Endothelial cell of umbilical vein (primary cell): ENCODE results near the gene RYR1. TPM values are rescaled to one million over a fixed set of nuclear protein-coding genes. Genes with fewer than 3 reads are reported as not detected.

Source experiments
- BruUV-seq: library from RNA; stranded (reverse); fragments of 400-500 nt; replicated peaks from 2 replicates; lab custom pipeline; 2021; lab: Mats Ljungman, UMichigan
- CTCF ChIA-PET: fragments of 300-600, 350-600 bp; sonication (Branson Sonifier 250); formaldehyde crosslinking; loops from one replicate; lab custom pipeline; 2021; ENCODE audit warnings: antibody characterized with exemption, inconsistent platforms; lab: Charles Lee
- POLR2A ChIA-PET: fragments of 300-600, 350-600 bp; sonication (Branson Sonifier 250); formaldehyde crosslinking; loops from one replicate; lab custom pipeline; 2021; ENCODE audit warnings: antibody characterized with exemption, inconsistent platforms; lab: Charles Lee
- DNase-seq: peaks from one replicate; pipeline ENCODE4 v3.0.0-alpha.2; 2011; ENCODE audit warnings: low read depth, low spot score
- FAIRE-seq: peaks from 2 replicates; lab custom pipeline; 2011; peaks lifted over from hg19 to GRCh38; lab: Jason Lieb, UNC
- H2AFZ ChIP-seq: 2 replicates; pipeline ENCODE4 v1.6.0; 2012; ENCODE audit warnings: low read depth, low read length, control low read depth, inconsistent platforms
- H3K27ac ChIP-seq: 2 replicates; pipeline ENCODE4 v1.5.1; 2011; ENCODE audit warnings: low read depth, mild to moderate bottlenecking, control low read depth, low read length, moderate library complexity; ENCODE audit not compliant: insufficient read depth
- H3K27me3 ChIP-seq, 2 experiments: 2 replicates each; pipeline versions ENCODE4 v1.6.0 to v1.6.1; 2011; ENCODE audit warnings: low read length in 2 of 2, mixed read lengths in 1 of 2; ENCODE audit not compliant: control insufficient read depth in 2 of 2, insufficient read depth in 2 of 2
- H3K36me3 ChIP-seq, 2 experiments: 2 replicates in 1 of 2; 3 replicates in 1 of 2; pipeline ENCODE4 v1.5.1; 2011; ENCODE audit warnings: low read length in 2 of 2, mild to moderate bottlenecking in 1 of 2, moderate library complexity in 1 of 2; ENCODE audit not compliant: control insufficient read depth in 2 of 2, insufficient read depth in 2 of 2; ENCODE audit errors: extremely low read depth in 1 of 2
- H3K4me1 ChIP-seq: 3 replicates; pipeline ENCODE4 v1.5.1; 2011; ENCODE audit warnings: mild to moderate bottlenecking, low read length; ENCODE audit not compliant: control insufficient read depth, insufficient read depth; ENCODE audit errors: extremely low read depth
- H3K4me2 ChIP-seq: 2 replicates; pipeline ENCODE4 v1.6.1; 2011; ENCODE audit warnings: low read length, control low read depth, mixed read lengths; ENCODE audit not compliant: insufficient read depth
- H3K4me3 ChIP-seq, 3 experiments: fragments of 200-600 bp in 1 of 3; sonication (generic), shearing (Covaris generic) in 1 of 3; replicated peaks in 1 of 3; 2 replicates each; pipeline ENCODE4 v1.5.1; 2011 to 2016; ENCODE audit warnings: control low read depth in 3 of 3, low read length in 3 of 3, mild to moderate bottlenecking in 2 of 3, inconsistent platforms in 1 of 3, low read depth in 1 of 3, moderate library complexity in 1 of 3; ENCODE audit not compliant: insufficient read depth in 1 of 3
- H3K79me2 ChIP-seq: 2 replicates; pipeline ENCODE4 v1.6.0; 2012; ENCODE audit warnings: low read length, inconsistent platforms; ENCODE audit not compliant: control insufficient read depth, insufficient read depth
- H3K9ac ChIP-seq: replicated peaks from 2 replicates; pipeline ENCODE3; 2011; ENCODE audit warnings: low read length, control low read depth; ENCODE audit not compliant: insufficient read depth; ENCODE audit errors: extremely low read depth
- H3K9me1 ChIP-seq: replicated peaks from 3 replicates; pipeline ENCODE4 v1.6.0; 2011; ENCODE audit warnings: mild to moderate bottlenecking, low read length; ENCODE audit not compliant: control insufficient read depth, insufficient read depth; ENCODE audit errors: extremely low read depth
- H3K9me3 ChIP-seq: replicated peaks from 2 replicates; pipeline ENCODE4 v1.5.1; 2012; ENCODE audit warnings: low read length, inconsistent platforms; ENCODE audit not compliant: control insufficient read depth, insufficient read depth
- H4K20me1 ChIP-seq: replicated peaks from 2 replicates; pipeline ENCODE3; 2011; ENCODE audit warnings: mild to moderate bottlenecking, low read length; ENCODE audit not compliant: control insufficient read depth, insufficient read depth; ENCODE audit errors: extremely low read depth
- EZH2 ChIP-seq: IDR thresholded peaks from 2 replicates; pipeline ENCODE4 v1.6.1; 2012; ENCODE audit warnings: borderline replicate concordance, low read depth, mild to moderate bottlenecking, moderate library complexity, low read length, inconsistent platforms; ENCODE audit not compliant: severe bottlenecking
- FOS ChIP-seq: IDR thresholded peaks from 2 replicates; pipeline ENCODE4 v1.6.1; 2011; ENCODE audit warnings: mild to moderate bottlenecking, low read length, moderate library complexity, borderline replicate concordance; ENCODE audit not compliant: insufficient read depth
- GATA2 ChIP-seq: IDR thresholded peaks from 2 replicates; pipeline ENCODE4 v1.7.0; 2011; ENCODE audit warnings: low read depth, mild to moderate bottlenecking, moderate library complexity, mixed read lengths, low read length; ENCODE audit not compliant: insufficient read length, insufficient read depth
- JUN ChIP-seq: IDR thresholded peaks from 2 replicates; pipeline ENCODE4 v1.6.1; 2011; ENCODE audit warnings: borderline replicate concordance, low read depth; ENCODE audit not compliant: insufficient read length, insufficient read depth
- MYC ChIP-seq: IDR thresholded peaks from one replicate; pipeline ENCODE4 v1.6.1; 2011; ENCODE audit warnings: mild to moderate bottlenecking, low read depth, low read length
- POLR2A ChIP-seq: IDR thresholded peaks from 2 replicates; pipeline ENCODE4 v1.6.1; 2012; ENCODE audit warnings: low read depth, mild to moderate bottlenecking, control low read depth, low read length
- POLR2AphosphoS5 ChIP-seq: IDR thresholded peaks from 2 replicates; pipeline ENCODE4 v1.6.1; 2012; ENCODE audit warnings: low read depth, mild to moderate bottlenecking, control low read depth, low read length, moderate library complexity; ENCODE audit not compliant: insufficient read depth
- dilution Hi-C: fragments of 300-500 bp; cut with MboI; formaldehyde crosslinking; loops from one replicate; pipeline ENCODE4 v1.15.0; 2019; ENCODE audit warnings: low sequenced_read_pairs; ENCODE audit not compliant: extremely low pct_ligation_motif_present
- intact Hi-C: fragments of 100-400 bp; cut with micrococcal nuclease; formaldehyde crosslinking; loops from one replicate; pipeline ENCODE4 v1.10.0; 2022
- polyA plus RNA-seq, 4 experiments: library from polyadenylated mRNA; depleted of rRNA in 3 of 4; stranded (reverse) in 3 of 4; unstranded in 1 of 4; fragments of >200 nt; gene quantifications; 2 replicates each; pipeline versions ENCODE4 v1.2.1 to v1.2.3, GENCODE V29; 2011 to 2012; ENCODE audit warnings: missing spikeins in 1 of 4
- total RNA-seq: library from RNA; stranded (reverse); gene quantifications from 2 replicates; pipeline ENCODE4 v1.2.3, GENCODE V29; 2021
- TF ChIP-seq, protein P1 (sequence below), 2 donors: IDR thresholded peaks; 1 replicate in 1 of 2; 2 replicates in 1 of 2; pipeline ENCODE4 v1.5.1; 2011; ENCODE audit warnings: low read length in 2 of 2, mild to moderate bottlenecking in 2 of 2, moderate library complexity in 2 of 2, control low read depth in 1 of 2, inconsistent platforms in 1 of 2, low read depth in 1 of 2; ENCODE audit not compliant: insufficient read depth in 1 of 2; ENCODE audit errors: extremely low read depth in 1 of 2
- TF ChIP-seq, protein P2 (sequence below): IDR thresholded peaks from 2 replicates; pipeline ENCODE4 v1.6.1; 2011; ENCODE audit not compliant: insufficient read depth, insufficient read length

Gene RYR1
- total and polyA plus RNA-seq, 2 donors (not counting 3 experiments of a cell fraction or from before 2014, with no cell fraction given) = under 0.01 to 0.02 TPM

DNA sequence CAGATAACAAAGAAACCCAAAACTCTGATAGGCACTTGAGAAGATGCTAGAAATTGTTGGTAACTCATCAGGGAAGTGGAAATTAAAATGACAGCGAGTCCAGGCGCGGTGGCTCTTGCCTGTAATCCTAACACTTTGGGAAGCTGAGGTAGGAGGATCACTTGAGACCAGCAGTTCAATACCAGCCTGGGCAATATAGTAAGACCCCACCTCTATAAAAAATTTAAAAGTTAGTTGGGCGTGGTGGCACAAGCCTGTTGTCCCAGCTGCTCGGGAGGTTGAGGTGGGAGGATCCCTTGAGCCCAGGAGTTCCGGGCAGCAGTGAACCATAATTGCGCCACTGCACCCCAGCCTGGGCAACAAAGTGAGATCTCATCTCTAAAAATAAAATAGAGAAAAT lies 2.6 kb upstream of the RYR1 start:
- H4K20me1 ChIP-seq = no peaks in the 10 kb centered on the region
- CTCF ChIA-PET = no interaction called here
- DNase-seq = no peak
- TF ChIP-seq, protein P1, sequence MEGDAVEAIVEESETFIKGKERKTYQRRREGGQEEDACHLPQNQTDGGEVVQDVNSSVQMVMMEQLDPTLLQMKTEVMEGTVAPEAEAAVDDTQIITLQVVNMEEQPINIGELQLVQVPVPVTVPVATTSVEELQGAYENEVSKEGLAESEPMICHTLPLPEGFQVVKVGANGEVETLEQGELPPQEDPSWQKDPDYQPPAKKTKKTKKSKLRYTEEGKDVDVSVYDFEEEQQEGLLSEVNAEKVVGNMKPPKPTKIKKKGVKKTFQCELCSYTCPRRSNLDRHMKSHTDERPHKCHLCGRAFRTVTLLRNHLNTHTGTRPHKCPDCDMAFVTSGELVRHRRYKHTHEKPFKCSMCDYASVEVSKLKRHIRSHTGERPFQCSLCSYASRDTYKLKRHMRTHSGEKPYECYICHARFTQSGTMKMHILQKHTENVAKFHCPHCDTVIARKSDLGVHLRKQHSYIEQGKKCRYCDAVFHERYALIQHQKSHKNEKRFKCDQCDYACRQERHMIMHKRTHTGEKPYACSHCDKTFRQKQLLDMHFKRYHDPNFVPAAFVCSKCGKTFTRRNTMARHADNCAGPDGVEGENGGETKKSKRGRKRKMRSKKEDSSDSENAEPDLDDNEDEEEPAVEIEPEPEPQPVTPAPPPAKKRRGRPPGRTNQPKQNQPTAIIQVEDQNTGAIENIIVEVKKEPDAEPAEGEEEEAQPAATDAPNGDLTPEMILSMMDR (IDR thresholded peaks at IDR 0.05; ENCODE audit: extremely low read depth in 1 of 2, insufficient read depth in 1 of 2, low read depth in 1 of 2, low read length in 2 of 2) = no peak
- no peak for TF ChIP-seq POLR2AphosphoS5
- TF ChIP-seq FOS = no peak
- TF ChIP-seq MYC = no peak
- no peak for TF ChIP-seq GATA2
- no peak for TF ChIP-seq POLR2A
- dilution Hi-C loops = no loop called here
- H3K4me3 ChIP-seq = no peak overlapping the region
- no peak overlapping the region for H2AFZ ChIP-seq
- no peaks in the 10 kb centered on the region for H3K79me2 ChIP-seq
- intact Hi-C loops = no loop called here
- no peaks in the 10 kb centered on the region for H3K4me1 ChIP-seq
- no peak overlapping the region for H3K27ac ChIP-seq
- no TSS peak for BruUV-seq
- no peak overlapping the region for H3K4me2 ChIP-seq
- no peaks in the 10 kb centered on the region for H3K9me1 ChIP-seq
- no peak for FAIRE-seq
- no peaks in the 10 kb centered on the region for H3K36me3 ChIP-seq
- H3K9me3 ChIP-seq = no peaks in the 10 kb centered on the region
- peaks cover 4 to 5% of the 10 kb centered on the region in 2 experiments for H3K27me3 ChIP-seq
- POLR2A ChIA-PET = no interaction called here
- H3K9ac ChIP-seq = no peak overlapping the region

DNA sequence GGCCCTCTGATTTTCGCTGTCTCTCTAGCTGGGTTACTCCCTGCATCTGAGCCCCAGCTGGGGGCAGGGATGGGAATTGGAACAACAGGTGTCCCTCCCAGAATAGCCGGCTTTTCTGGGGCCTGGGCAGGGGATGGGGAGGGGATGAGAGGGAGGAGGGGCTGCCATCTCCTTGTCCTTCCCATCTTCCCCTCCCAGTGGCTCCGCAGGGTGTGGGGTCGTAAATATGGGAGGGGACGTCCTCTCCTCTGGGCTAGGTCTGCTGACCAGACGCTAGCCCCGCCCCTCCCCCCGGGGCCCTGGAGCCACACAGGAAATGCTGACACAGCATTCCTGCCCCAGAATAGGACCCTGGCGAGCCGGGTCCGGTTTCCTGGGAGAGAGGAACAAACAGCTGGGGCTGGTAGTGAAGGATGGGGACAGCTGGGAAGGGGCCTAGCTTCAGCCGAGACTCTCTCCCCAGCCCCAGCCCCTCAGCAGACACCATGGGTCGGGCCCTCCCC lies 1.1 kb downstream of the RYR1 start:
- H3K9me1 ChIP-seq = no peaks in the 10 kb centered on the region
- intact Hi-C loops (no loop called here), dilution Hi-C loops (no loop called here)
- TF ChIP-seq, protein P1 (IDR thresholded peaks at IDR 0.05; ENCODE audit: extremely low read depth in 1 of 2, insufficient read depth in 1 of 2, low read depth in 1 of 2, low read length in 2 of 2) = no peak
- no peak for TF ChIP-seq MYC
- no peak for TF ChIP-seq POLR2AphosphoS5
- TF ChIP-seq GATA2 = no peak
- TF ChIP-seq POLR2A = no peak
- no peak for TF ChIP-seq EZH2
- TF ChIP-seq FOS = no peak
- TF ChIP-seq, protein P2, sequence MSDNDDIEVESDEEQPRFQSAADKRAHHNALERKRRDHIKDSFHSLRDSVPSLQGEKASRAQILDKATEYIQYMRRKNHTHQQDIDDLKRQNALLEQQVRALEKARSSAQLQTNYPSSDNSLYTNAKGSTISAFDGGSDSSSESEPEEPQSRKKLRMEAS = no peak
- TF ChIP-seq JUN = no peak
- DNase-seq (no peak), FAIRE-seq (no peak)
- no peaks in the 10 kb centered on the region for H3K9me3 ChIP-seq
- no peaks in the 10 kb centered on the region for H3K79me2 ChIP-seq
- H3K9ac ChIP-seq = no peak overlapping the region
- H4K20me1 ChIP-seq = no peaks in the 10 kb centered on the region
- H3K27ac ChIP-seq = no peak overlapping the region
- H3K36me3 ChIP-seq = no peaks in the 10 kb centered on the region
- no TSS peak for BruUV-seq
- no peak overlapping the region for H3K4me3 ChIP-seq
- no peak overlapping the region for H2AFZ ChIP-seq
- no peaks in the 10 kb centered on the region for H3K4me1 ChIP-seq
- H3K4me2 ChIP-seq = no peak overlapping the region
- ChIA-PET POLR2A (no interaction called here), CTCF (no interaction called here)
- H3K27me3 ChIP-seq = peaks cover 4 to 5% of the 10 kb centered on the region in 2 experiments
